GM12875 (cell line): Measurements from ENCODE around the gene ASIC2.

ENCODE experiments used
- H3K4me3 ChIP-seq: one replicate; pipeline ENCODE4 v1.5.1; 2011; ENCODE audit warnings: low read depth, low read length, control low read depth
- TF ChIP-seq, protein P1 (sequence below): IDR thresholded peaks from 2 replicates; pipeline ENCODE4 v1.5.1; 2011; ENCODE audit warnings: low read depth, mild to moderate bottlenecking, control low read depth, inconsistent platforms, low read length, moderate library complexity, borderline replicate concordance; ENCODE audit not compliant: insufficient read depth

ASIC2 gene

DNA sequence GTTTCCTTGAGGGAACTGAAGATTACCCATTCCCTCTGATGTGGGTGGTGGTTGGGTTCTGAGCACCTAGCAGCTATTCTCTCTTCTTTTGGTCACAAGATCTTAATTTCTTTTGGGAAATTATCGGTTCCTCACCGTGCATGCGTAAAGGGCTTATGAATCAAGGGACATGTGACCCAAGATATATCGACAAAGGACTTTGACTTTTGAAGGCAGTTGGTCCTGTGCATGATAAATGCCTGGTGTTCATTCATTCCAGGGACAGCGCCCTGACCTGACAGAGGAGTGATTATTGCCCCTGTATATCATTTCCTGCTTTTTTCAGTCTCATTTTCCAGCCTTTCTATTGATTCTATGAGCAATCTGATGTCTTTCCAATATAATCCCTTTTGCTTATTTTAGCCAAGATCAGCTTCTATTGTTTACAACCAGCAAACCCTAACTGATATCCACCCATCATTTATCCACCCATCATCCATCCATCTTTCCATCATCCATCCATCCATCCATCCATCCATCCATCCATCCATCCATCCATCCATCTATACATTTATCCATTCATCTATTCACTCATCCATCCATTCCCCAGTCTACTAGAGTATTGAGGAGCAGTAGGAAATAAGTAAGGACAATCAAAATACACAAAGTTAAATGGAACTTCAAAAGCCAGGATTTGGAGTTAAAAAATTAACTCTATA, 25.1 kb downstream of the ASIC2 start:
- H3K4me3 ChIP-seq = no peak overlapping the region
- TF ChIP-seq, protein P1, sequence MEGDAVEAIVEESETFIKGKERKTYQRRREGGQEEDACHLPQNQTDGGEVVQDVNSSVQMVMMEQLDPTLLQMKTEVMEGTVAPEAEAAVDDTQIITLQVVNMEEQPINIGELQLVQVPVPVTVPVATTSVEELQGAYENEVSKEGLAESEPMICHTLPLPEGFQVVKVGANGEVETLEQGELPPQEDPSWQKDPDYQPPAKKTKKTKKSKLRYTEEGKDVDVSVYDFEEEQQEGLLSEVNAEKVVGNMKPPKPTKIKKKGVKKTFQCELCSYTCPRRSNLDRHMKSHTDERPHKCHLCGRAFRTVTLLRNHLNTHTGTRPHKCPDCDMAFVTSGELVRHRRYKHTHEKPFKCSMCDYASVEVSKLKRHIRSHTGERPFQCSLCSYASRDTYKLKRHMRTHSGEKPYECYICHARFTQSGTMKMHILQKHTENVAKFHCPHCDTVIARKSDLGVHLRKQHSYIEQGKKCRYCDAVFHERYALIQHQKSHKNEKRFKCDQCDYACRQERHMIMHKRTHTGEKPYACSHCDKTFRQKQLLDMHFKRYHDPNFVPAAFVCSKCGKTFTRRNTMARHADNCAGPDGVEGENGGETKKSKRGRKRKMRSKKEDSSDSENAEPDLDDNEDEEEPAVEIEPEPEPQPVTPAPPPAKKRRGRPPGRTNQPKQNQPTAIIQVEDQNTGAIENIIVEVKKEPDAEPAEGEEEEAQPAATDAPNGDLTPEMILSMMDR = no peak

DNA sequence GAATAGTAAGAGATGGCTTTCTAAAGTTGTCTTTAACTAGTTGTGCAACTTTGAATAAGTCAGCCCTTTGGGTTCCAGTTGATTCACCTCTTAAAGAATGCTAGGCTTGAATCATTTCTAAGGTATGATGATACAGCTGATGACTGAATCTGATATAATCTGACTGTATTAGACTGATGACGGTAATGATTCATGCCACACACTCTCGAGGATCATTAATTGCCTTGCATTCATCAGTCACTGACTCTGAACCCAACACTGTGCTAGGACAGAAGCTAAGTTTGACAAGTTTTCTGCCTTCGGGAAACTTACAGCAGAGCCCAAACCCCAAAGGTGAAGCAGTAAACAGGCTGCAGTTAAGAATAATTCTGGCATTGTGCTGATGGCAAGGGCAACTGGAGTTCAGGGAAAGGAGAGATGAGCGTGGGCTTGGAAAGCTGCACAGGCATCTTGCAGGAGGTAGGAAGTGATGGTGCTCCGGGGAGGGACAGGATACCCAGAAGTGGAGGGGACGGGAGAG, 25.8 kb downstream of the ASIC2 start:
- H3K4me3 ChIP-seq = no peak overlapping the region
- TF ChIP-seq, protein P1 = no peak

DNA sequence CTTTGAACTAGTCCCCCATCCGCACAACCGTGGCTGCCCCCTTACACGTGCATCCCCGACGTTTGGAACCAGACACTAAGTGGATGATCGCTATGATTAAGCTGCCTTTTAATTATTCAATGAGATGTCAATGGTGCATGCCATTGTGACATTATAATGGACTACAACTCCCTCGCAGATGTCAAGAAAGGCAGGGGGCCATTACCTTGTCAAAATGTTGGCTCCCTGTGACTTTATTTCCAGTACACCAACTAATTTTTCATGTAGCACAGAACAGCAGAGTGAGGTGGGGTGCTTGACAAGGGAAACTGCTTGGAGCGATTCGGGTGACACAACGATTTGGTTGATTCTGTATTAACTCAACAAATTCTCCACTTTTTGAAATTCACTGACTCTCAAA, 26.5 kb downstream of the ASIC2 start:
- no peak overlapping the region for H3K4me3 ChIP-seq
- TF ChIP-seq, protein P1 = no peak

DNA sequence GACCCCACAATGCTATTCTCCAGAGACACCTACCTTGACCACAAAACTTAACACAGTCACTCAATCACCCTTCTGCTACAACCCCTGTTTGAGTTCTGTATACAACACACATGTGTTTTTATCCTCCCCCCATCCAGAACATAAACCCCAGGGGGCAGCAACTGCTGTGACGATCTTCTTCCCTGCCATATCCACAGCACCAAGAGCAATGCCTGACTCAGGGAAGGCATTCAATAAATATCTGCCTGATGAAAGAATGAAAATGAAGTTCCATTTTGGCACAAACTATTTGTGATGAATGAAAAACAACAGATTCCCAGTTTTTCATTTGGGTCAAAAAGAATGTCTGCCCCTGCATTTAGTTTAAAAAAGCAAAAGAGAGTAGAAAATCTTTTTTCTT, 27.0 kb downstream of the ASIC2 start:
- TF ChIP-seq, protein P1 = no peak
- H3K4me3 ChIP-seq = no peak overlapping the region

DNA sequence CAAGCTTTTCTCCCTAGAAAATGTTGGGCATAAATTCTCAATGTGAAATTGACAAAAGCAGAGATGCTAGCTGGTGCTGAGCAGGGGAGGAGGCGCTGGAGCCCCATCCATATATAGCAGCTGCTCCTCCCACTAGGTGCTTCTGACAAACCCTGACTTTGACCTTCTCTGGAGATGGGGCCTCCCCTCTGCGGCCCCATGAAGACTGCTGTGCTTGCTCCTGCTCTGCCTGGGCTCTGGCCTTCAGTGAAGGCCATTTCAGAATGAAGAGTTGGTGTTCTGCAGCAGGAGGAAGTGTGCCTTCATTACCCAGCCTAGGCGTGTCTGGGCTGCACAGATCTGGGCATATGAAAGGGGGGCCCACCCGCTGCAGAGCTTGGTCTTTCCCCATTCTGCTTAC, 29.7 kb downstream of the ASIC2 start:
- H3K4me3 ChIP-seq = no peak overlapping the region
- TF ChIP-seq, protein P1 = no peak

DNA sequence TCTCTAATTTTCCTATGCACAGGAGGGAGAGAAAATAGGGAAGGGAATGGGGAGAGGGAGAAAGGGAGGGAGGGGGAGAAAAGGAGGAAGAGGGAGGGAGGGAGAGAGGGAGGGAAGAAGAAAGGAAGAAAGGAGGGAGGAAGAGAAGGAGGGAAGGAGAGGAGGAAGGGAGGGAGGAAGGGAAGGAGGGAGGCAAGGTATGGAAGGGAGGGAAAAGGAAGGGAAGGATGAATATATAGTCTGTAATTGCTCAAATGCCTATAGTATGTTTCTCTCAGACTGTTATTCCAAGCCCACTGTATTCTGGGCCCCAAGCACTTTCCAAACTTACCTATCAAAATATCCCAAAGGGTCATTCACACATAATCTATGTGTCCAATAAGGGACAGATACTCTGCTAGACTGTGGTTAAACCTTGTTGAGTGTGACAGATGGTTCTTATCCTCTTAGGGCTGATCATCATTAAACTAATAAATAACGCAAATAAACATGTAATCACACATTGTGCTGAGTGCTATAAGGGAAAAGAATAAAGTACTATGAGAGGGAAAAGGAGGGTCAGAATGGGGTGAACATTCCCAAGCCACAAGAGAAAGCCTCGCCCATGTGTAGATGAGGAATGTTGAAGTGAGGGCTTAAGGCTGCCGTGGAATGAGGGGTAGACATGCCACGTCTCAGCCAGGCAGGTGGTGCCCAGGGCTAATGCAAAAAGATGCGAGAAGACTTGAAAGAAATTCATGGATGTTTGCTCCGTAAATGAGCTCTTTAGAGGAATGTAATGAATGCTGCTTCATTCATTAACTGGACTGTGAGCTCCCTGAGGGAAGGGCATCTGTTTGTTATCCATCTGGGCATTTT, 30.6 kb downstream of the ASIC2 start:
- no peak overlapping the region for H3K4me3 ChIP-seq
- TF ChIP-seq, protein P1 = no peak
